Panc1 (cell line): ENCODE data around the gene THSD8.

Experiments
- REST ChIP-seq, 2 experiments: IDR thresholded peaks; 2 replicates each; pipeline ENCODE4 v1.6.1; 2011 to 2012; ENCODE audit warnings: low read depth in 2 of 2, control low read depth in 1 of 2, low read length in 1 of 2, mild to moderate bottlenecking in 1 of 2, moderate library complexity in 1 of 2; ENCODE audit not compliant: insufficient read depth in 1 of 2
- SIN3A ChIP-seq: IDR thresholded peaks from 2 replicates; pipeline ENCODE4 v1.6.1; 2012; ENCODE audit warnings: low read depth, mild to moderate bottlenecking, low read length, moderate library complexity, borderline replicate concordance; ENCODE audit not compliant: insufficient read depth

- no peak for TF ChIP-seq REST (IDR thresholded peaks at IDR 0.05; ENCODE audit: insufficient read depth in 1 of 2, low read depth in 2 of 2, low read length in 1 of 2)
- TF ChIP-seq SIN3A = no peak
These were observed 15.6 kb upstream of the THSD8 start for GRCh38 chr19:12786141-12786870.
